Right cardiac atrium (tissue), 5 donors: ENCODE results near the gene SPOCK1. TPM values are rescaled to one million over a fixed set of nuclear protein-coding genes. Genes with fewer than 3 reads are reported as not detected.
A peak's percentile ranks its signal among the peaks of the same experiment; 100 is the strongest.
"Not testable (repeated sequence)": the region's sequence is repeated elsewhere in the genome, so short reads cannot be mapped to it uniquely, and the experiment has no call there.

ENCODE experiments used
- ATAC-seq, 2 donors: fragments of 200-7000 bp; cut with Tn5 transposase; one replicate each; pipeline versions ENCODE4 v1.8.0 to v1.9.1; 2020; ENCODE audit warnings: moderate library complexity in 2 of 2, mild to moderate bottlenecking in 1 of 2
- DNase-seq, 3 donors: peaks; one replicate each; pipeline ENCODE4 v3.0.0-alpha.2; 2020
- H3K27ac ChIP-seq: one replicate; pipeline ENCODE4 v1.5.1; 2013; ENCODE audit warnings: mild to moderate bottlenecking, low read length, control low read depth, moderate library complexity
- H3K27me3 ChIP-seq: one replicate; pipeline ENCODE4 v1.6.1; 2013; ENCODE audit not compliant: control insufficient read depth, insufficient read depth
- H3K4me1 ChIP-seq: one replicate; pipeline ENCODE4 v1.6.1; 2013; ENCODE audit warnings: low read length; ENCODE audit not compliant: control insufficient read depth, insufficient read depth
- H3K4me3 ChIP-seq: one replicate; pipeline ENCODE4 v1.5.1; 2013; ENCODE audit warnings: low read length, control low read depth
- H3K9me3 ChIP-seq: one replicate; pipeline ENCODE4 v1.6.1; 2013; ENCODE audit warnings: low read length; ENCODE audit not compliant: control insufficient read depth
- WGBS: extraction: QIAGEN DNeasy Blood & Tissue Kit; methylation state at CpG from one replicate; pipeline ENCODE4 v1.1.7; 2013; 5-methylcytosine and 5-hydroxymethylcytosine counted together
- intact Hi-C, 4 donors: fragments of 100-400 bp; cut with DNase I; formaldehyde crosslinking; loops; one replicate each; pipeline versions ENCODE4 v1.11.0 to v1.14.0; 2022 to 2023
- polyA plus RNA-seq: library from polyadenylated mRNA; stranded (reverse); fragments of 200-250 nt; gene quantifications from one replicate; pipeline ENCODE4 v1.2.3, GENCODE V29; 2013
- total RNA-seq, 4 donors: library from RNA; stranded (reverse); fragmentation: NEBNext Ultra II Directional; extraction: Animal tissue kit (Norgen Biotek cat#: 25700); gene quantifications; one replicate each; pipeline ENCODE4 v1.2.1, GENCODE V29; 2021
- donor health status: healthy with polysubstance abuse.
- donor health status: DM: no; HTN: yes; CAD: no.
- donor health status: DM: no; HTN: no; CAD: no.
- donor health status: DM: no; HTN: yes; CAD: no; lungs with severe emphysema.
- donor health status: DM: yes; HTN: yes; CAD: no.

SPOCK1 gene
- total and polyA plus RNA-seq, 5 donors: 41.0 to 186 (median 139) TPM

- DNase-seq (peak in 2 of 3 donors; percentile 58 to 77), ATAC-seq (peak in 1 of 2 donors; percentile 66)
- H3K4me3 ChIP-seq: no peak overlapping the region
- H3K27ac ChIP-seq: peak overlapping the region; percentile 15
- peaks cover 4% of the 10 kb centered on the region for H3K4me1 ChIP-seq
- H3K9me3 ChIP-seq: no peaks in the 10 kb centered on the region
- 46% methylated on average over 6 of the region's 6 CpGs for whole genome bisulfite sequencing
- intact Hi-C loops: no loop called here
- H3K27me3 ChIP-seq: no peaks in the 10 kb centered on the region
Measured at GRCh38 chr5:137250421-137250820, 248.7 kb downstream of the SPOCK1 start.

DNA sequence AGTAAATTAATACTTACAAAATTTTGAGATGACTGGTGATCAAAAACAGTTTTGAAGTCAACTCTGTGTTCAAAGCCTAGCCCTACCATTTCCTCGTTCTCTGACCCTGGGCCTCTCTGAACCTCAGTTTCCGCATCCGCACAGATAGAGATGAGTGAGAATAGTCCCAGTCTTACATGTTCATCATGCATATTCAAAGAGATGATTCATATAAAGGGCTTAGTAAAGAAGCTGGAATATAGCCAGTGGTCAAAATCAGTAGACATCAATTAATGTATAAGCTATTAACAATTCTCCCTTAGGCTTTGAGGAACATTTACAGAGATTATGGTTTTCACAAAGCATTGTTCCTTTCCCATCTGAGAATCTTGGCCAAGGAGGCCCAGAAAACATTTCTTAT is 250.6 kb downstream of the SPOCK1 start:
- no peak overlapping the region for H3K4me3 ChIP-seq
- no peaks in the 10 kb centered on the region for H3K4me1 ChIP-seq
- no peaks in the 10 kb centered on the region for H3K27me3 ChIP-seq
- no peak overlapping the region for H3K27ac ChIP-seq
- DNase-seq (no peak), ATAC-seq (no peak)
- WGBS: 93% methylated on average over 3 of the region's 3 CpGs
- intact Hi-C loops: no loop called here
- H3K9me3 ChIP-seq: no peaks in the 10 kb centered on the region

- 90% methylated on average over 2 of the region's 2 CpGs for WGBS
- H3K4me3 ChIP-seq: no peak overlapping the region
Measured at GRCh38 chr5:137245438-137245837, 253.7 kb downstream of the SPOCK1 start.

GRCh38 chr5:137240285-137240684 is 258.8 kb downstream of the SPOCK1 start:
- DNase-seq (no peak), ATAC-seq (no peak)
- Histone ChIP-seq H3K4me3 (no peak overlapping the region), H3K27ac (no peak overlapping the region), H3K27me3 (no peaks in the 10 kb centered on the region), H3K4me1 (no peaks in the 10 kb centered on the region), H3K9me3 (no peaks in the 10 kb centered on the region)
- intact Hi-C loops: no loop called here
- 68% methylated on average over 2 of the region's 2 CpGs for WGBS

More at GRCh38 chr5:137245438-137245837, 253.7 kb downstream of the SPOCK1 start:
- Histone ChIP-seq H3K9me3 (no peaks in the 10 kb centered on the region), H3K4me1 (no peaks in the 10 kb centered on the region), H3K27me3 (no peaks in the 10 kb centered on the region), H3K27ac (no peak overlapping the region)
- intact Hi-C loops: no loop called here
- ATAC-seq (no peak), DNase-seq (no peak)

- Histone ChIP-seq H3K9me3 (no peaks in the 10 kb centered on the region), H3K27me3 (no peaks in the 10 kb centered on the region), H3K4me1 (no peaks in the 10 kb centered on the region), H3K4me3 (no peak overlapping the region), H3K27ac (no peak overlapping the region)
- intact Hi-C loops: no loop called here
- ATAC-seq (no peak), DNase-seq (no peak)
- 92% methylated on average over 5 of the region's 5 CpGs for WGBS
Measured at GRCh38 chr5:137236849-137237507, 262.1 kb downstream of the SPOCK1 start.

DNA sequence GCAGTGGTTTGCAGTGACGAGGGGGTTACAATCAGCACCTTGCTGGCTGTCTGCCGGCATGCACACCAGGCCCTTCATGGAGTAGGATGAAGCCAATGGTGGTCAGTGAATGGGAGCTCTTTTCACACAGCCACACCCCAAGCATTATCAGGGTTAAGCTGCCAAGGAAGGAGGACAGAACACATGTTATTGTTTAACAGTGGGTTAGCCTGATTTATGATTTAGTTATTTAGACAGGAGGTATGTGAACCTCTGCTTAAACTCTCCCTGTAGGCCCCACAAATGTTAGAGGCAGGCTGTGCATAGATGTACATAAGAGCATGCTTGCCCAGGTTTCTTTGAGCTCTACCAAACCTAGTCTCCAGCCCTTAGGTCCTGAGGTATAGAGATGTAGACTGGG is 262.9 kb downstream of the SPOCK1 start:
- intact Hi-C loops: no loop called here
- Histone ChIP-seq H3K27ac (no peak overlapping the region), H3K4me1 (no peaks in the 10 kb centered on the region), H3K4me3 (no peak overlapping the region), H3K9me3 (no peaks in the 10 kb centered on the region), H3K27me3 (no peaks in the 10 kb centered on the region)
- WGBS: 55% methylated on average over 2 of the region's 2 CpGs
- no peak for ATAC-seq
- no peak for DNase-seq

DNA sequence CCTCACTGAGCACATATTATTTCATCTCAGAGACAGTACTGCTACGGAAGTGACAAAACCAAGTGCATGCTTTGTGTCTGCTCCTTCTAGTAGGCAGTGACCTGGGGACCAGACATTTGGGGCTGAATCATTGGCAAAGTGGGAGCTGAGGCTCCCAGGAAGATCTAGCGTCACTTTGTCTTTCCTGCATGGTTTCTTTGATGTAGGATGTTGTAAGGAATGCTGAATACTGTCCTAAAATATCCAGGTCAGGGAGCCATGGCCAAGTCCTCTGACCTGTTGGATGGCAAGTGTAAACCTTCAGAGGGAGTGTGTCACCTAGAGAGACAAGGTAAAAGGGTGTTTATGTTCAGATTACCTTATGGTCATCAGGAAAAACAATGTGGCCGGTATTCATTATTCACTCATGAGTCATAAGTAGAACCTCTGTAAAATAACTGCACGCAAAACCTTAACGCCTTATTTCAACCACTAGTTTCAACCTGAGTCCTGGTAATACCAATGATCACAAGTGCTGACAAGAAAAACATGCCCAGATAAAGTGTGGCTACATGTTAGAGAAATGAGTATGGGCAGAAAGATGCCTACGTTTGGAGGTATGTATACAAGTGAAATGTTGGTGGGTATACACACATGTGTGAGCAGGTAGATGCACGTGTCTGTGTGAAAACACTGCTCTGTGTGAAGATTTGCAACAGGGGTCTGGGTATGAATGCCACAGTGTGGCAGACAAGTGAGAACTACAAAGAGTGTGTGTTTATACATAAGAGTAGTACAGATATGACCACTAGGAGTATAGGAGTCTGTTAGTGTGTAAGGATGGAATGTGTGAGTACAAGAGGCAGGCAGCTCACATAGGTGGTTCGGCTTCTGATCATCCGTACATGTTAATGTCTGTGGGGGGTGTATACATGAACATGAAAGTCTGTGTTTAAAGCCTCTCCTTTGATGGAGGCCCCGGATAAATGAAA is 263.9 kb downstream of the SPOCK1 start:
- intact Hi-C loops: no loop called here
- H3K9me3 ChIP-seq: no peaks in the 10 kb centered on the region
- WGBS: 91% methylated on average over 10 of the region's 10 CpGs
- ATAC-seq (no peak), DNase-seq (no peak)
- no peaks in the 10 kb centered on the region for H3K27me3 ChIP-seq
- no peak overlapping the region for H3K27ac ChIP-seq
- H3K4me3 ChIP-seq: no peak overlapping the region
- no peaks in the 10 kb centered on the region for H3K4me1 ChIP-seq

GRCh38 chr5:137233726-137234125 is 265.4 kb downstream of the SPOCK1 start:
- intact Hi-C loops: no loop called here
- Histone ChIP-seq H3K27ac (no peak overlapping the region), H3K4me1 (no peaks in the 10 kb centered on the region), H3K27me3 (no peaks in the 10 kb centered on the region), H3K9me3 (no peaks in the 10 kb centered on the region), H3K4me3 (no peak overlapping the region)
- DNase-seq: no peak
- no peak for ATAC-seq
- 100% methylated on average over 1 of the region's 1 CpG for WGBS

GRCh38 chr5:137233304-137233703 is 265.8 kb downstream of the SPOCK1 start:
- ATAC-seq, H3K4me3 ChIP-seq, H3K9me3 ChIP-seq, H3K4me1 ChIP-seq, H3K27me3 ChIP-seq, intact Hi-C loops, H3K27ac ChIP-seq, DNase-seq: not testable (repeated sequence)
- WGBS: 90% methylated on average over 1 of the region's 1 CpG

- DNase-seq (no peak), ATAC-seq (no peak)
- Histone ChIP-seq H3K9me3 (no peaks in the 10 kb centered on the region), H3K4me3 (no peak overlapping the region), H3K27ac (no peak overlapping the region), H3K4me1 (no peaks in the 10 kb centered on the region), H3K27me3 (no peaks in the 10 kb centered on the region)
- intact Hi-C loops: no loop called here
Measured at GRCh38 chr5:137231540-137231939, 267.6 kb downstream of the SPOCK1 start.

- 89% methylated on average over 4 of the region's 4 CpGs for whole genome bisulfite sequencing
- ATAC-seq: no peak
- DNase-seq: no peak
- no peaks in the 10 kb centered on the region for H3K4me1 ChIP-seq
- H3K4me3 ChIP-seq: no peak overlapping the region
- intact Hi-C loops: no loop called here
- H3K9me3 ChIP-seq: no peaks in the 10 kb centered on the region
- no peaks in the 10 kb centered on the region for H3K27me3 ChIP-seq
- H3K27ac ChIP-seq: no peak overlapping the region
Measured at GRCh38 chr5:137228816-137229215, 270.3 kb downstream of the SPOCK1 start.
